B cell (primary cell): ENCODE results near the gene CRTC2. TPM values are rescaled to one million over a fixed set of nuclear protein-coding genes. Genes with fewer than 3 reads are reported as not detected.

Experiments
- ATAC-seq: fragments of 200-7000 bp; cut with Tn5 transposase; one replicate; pipeline ENCODE4 v1.10.0; 2021; ENCODE audit warnings: low read depth, mild to moderate bottlenecking, moderate number of reproducible peaks, moderate library complexity
- CTCF ChIA-PET: fragments of 350-600 bp; sonication (Branson Sonifier 250); formaldehyde crosslinking; loops from one replicate; lab custom pipeline; 2021; ENCODE audit warnings: antibody characterized with exemption, inconsistent platforms; lab: Charles Lee
- POLR2A ChIA-PET: fragments of 350-600 bp; sonication (Branson Sonifier 250); formaldehyde crosslinking; loops from one replicate; lab custom pipeline; 2021; ENCODE audit warnings: antibody characterized with exemption; lab: Charles Lee
- DNase-seq: peaks from one replicate; pipeline ENCODE4 v3.0.0; 2013
- H2AFZ ChIP-seq: 2 replicates; pipeline ENCODE4 v1.6.1; 2012; ENCODE audit warnings: mild to moderate bottlenecking, low read depth, low read length; ENCODE audit not compliant: insufficient read depth, poor library complexity, severe bottlenecking
- H3K27ac ChIP-seq, 2 donors: 1 replicate in 1 of 2; 2 replicates in 1 of 2; pipeline ENCODE4 v1.5.1; 2012 to 2013; ENCODE audit warnings: low read length in 2 of 2, mild to moderate bottlenecking in 2 of 2, moderate library complexity in 1 of 2
- H3K27me3 ChIP-seq, 4 experiments: fragments of 200-600 bp in 1 of 4; sonication (generic) in 1 of 4; replicated peaks in 1 of 4; 1 replicate in 2 of 4; 2 replicates in 2 of 4; pipeline versions ENCODE4 v1.6.1 to v1.7.0; 2013 to 2016; ENCODE audit warnings: low read length in 3 of 4, mild to moderate bottlenecking in 2 of 4, mixed read lengths in 1 of 4, moderate library complexity in 1 of 4; ENCODE audit not compliant: insufficient read depth in 4 of 4, control insufficient read depth in 3 of 4; ENCODE audit errors: control extremely low read depth in 1 of 4
- H3K36me3 ChIP-seq, 2 experiments: replicated peaks in 1 of 2; 1 replicate in 1 of 2; 2 replicates in 1 of 2; pipeline versions ENCODE4 v1.6.1 to v1.7.1; 2013; ENCODE audit warnings: low read length in 1 of 2; ENCODE audit not compliant: insufficient read depth in 2 of 2, control insufficient read depth in 1 of 2; ENCODE audit errors: control extremely low read depth in 1 of 2, extremely low read depth in 1 of 2
- H3K4me1 ChIP-seq, 2 donors: fragments of 200-600 bp in 1 of 2; sonication (generic) in 1 of 2; 1 replicate in 1 of 2; 2 replicates in 1 of 2; pipeline versions ENCODE4 v1.5.1 to v1.6.1; 2013 to 2017; ENCODE audit warnings: low read length in 2 of 2; ENCODE audit not compliant: control insufficient read depth in 2 of 2, insufficient read depth in 2 of 2
- H3K4me2 ChIP-seq: replicated peaks from 2 replicates; pipeline ENCODE3; 2012; ENCODE audit warnings: mild to moderate bottlenecking, low read depth, low read length; ENCODE audit not compliant: poor library complexity, severe bottlenecking
- H3K4me3 ChIP-seq, 5 experiments: fragments of 200-600 bp in 1 of 5; sonication (generic) in 1 of 5; 1 replicate in 3 of 5; 2 replicates in 2 of 5; pipeline versions ENCODE4 v1.5.1 to v1.7.0; 2011 to 2016; ENCODE audit warnings: low read length in 4 of 5, mild to moderate bottlenecking in 4 of 5, low read depth in 2 of 5, control low read depth in 1 of 5, moderate library complexity in 1 of 5; ENCODE audit not compliant: insufficient read depth in 1 of 5; ENCODE audit errors: control extremely low read depth in 1 of 5, extremely low read depth in 1 of 5
- H3K79me2 ChIP-seq: fragments of 200-600 bp; sonication (generic); one replicate; pipeline ENCODE4 v1.6.0; 2016; ENCODE audit warnings: low read length; ENCODE audit not compliant: control insufficient read depth, insufficient read depth
- H3K9ac ChIP-seq: fragments of 200-600 bp; sonication (generic); 2 replicates; pipeline ENCODE4 v1.6.1; 2017; ENCODE audit warnings: mild to moderate bottlenecking, low read length, moderate library complexity
- H3K9me3 ChIP-seq, 3 donors: one replicate each; pipeline versions ENCODE4 v1.6.1 to v1.7.1; 2013; ENCODE audit warnings: low read length in 2 of 3; ENCODE audit not compliant: control insufficient read depth in 2 of 3, insufficient read depth in 1 of 3; ENCODE audit errors: control extremely low read depth in 1 of 3
- H4K20me1 ChIP-seq: 2 replicates; pipeline ENCODE4 v1.6.0; 2012; ENCODE audit warnings: mild to moderate bottlenecking, low read length; ENCODE audit not compliant: insufficient read depth, control insufficient read depth, poor library complexity, severe bottlenecking
- H3K27ac Mint-ChIP-seq: one replicate; pipeline ENCODE4 v1.8.0; 2021; ENCODE audit warnings: mixed read lengths
- H3K27me3 Mint-ChIP-seq: one replicate; pipeline ENCODE4 v1.8.0; 2021; ENCODE audit warnings: mixed read lengths
- H3K4me1 Mint-ChIP-seq: one replicate; pipeline ENCODE4 v1.8.0; 2021; ENCODE audit warnings: mixed read lengths
- H3K4me3 Mint-ChIP-seq: one replicate; pipeline ENCODE4 v1.8.0; 2021; ENCODE audit warnings: mixed read lengths
- H3K9me3 Mint-ChIP-seq: one replicate; pipeline ENCODE4 v1.8.0; 2022; ENCODE audit warnings: mixed read lengths; ENCODE audit not compliant: insufficient read depth
- CTCF ChIP-seq: fragments of 200-600 bp; IDR thresholded peaks from one replicate; pipeline ENCODE4 v1.8.0; 2022; ENCODE audit warnings: antibody characterized with exemption, mild to moderate bottlenecking
- EZH2 ChIP-seq: IDR thresholded peaks from 2 replicates; pipeline ENCODE4 v1.6.1; 2012; ENCODE audit warnings: borderline replicate concordance, low read depth, mild to moderate bottlenecking, moderate library complexity, low read length; ENCODE audit not compliant: insufficient read depth, poor library complexity, severe bottlenecking
- WGBS: methylation state at CpG from one replicate; pipeline ENCODE4 v1.1.5; 2013; ENCODE audit warnings: missing lambda C conversion rate; ENCODE audit not compliant: insufficient coverage; 5-methylcytosine and 5-hydroxymethylcytosine counted together
- intact Hi-C: fragments of 100-400 bp; cut with micrococcal nuclease; formaldehyde crosslinking; loops from one replicate; pipeline ENCODE4 v1.10.0; 2022
- polyA plus RNA-seq: library from polyadenylated mRNA; depleted of rRNA; stranded (reverse); fragments of >200 nt; gene quantifications from 2 replicates; pipeline ENCODE4 v1.2.3, GENCODE V29; 2012
- total RNA-seq, 2 donors: library from RNA; stranded (reverse); fragments of 120-200 nt in 1 of 2; gene quantifications; 1 replicate in 1 of 2; 2 replicates in 1 of 2; pipeline versions ENCODE4 v1.2.3 to v1.2.4, GENCODE V29; 2013 to 2022

CRTC2 gene
- total and polyA plus RNA-seq, 2 donors (not counting 1 experiment from before 2014, with no cell fraction given) = 94.6 to 157 TPM

DNA sequence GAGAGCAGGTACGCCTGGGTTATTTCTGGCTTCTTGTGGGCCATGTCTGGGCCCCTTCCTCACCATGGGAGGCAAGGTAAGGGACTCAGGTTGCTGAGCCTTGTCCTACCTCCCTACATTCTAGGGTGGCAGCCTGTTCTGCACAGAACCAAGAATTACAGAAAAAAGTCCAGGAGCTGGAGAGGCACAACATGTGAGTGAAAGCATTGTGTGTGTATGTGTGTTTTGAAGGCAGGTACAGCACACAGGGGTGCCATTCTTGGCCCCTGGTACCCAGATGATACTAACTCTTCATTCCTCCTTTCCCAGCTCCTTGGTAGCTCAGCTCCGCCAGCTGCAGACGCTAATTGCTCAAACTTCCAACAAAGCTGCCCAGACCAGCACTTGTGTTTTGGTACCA is 14.7 kb upstream of the CRTC2 start:
- Histone ChIP-seq H2AFZ (no peak overlapping the region), H3K9ac (no peak overlapping the region), H3K4me3 (no peak overlapping the region), H3K9me3 (no peaks in the 10 kb centered on the region), H3K27ac (no peak overlapping the region), H3K4me1 (peaks cover 26 to 31% of the 10 kb centered on the region in 2 donors), H3K79me2 (peaks cover 26% of the 10 kb centered on the region), H3K27me3 (no peaks in the 10 kb centered on the region), H3K4me2 (no peak overlapping the region), H4K20me1 (peaks cover 7% of the 10 kb centered on the region), H3K36me3 (peaks cover 0 to 28% of the 10 kb centered on the region in 2 experiments)
- no peaks in the 10 kb centered on the region for H3K27me3 Mint-ChIP-seq
- WGBS = 100% methylated on average over 3 of the region's 3 CpGs
- H3K27ac Mint-ChIP-seq = peak overlapping the region; percentile 75
- TF ChIP-seq EZH2 = no peak
- no peak for TF ChIP-seq CTCF
- intact Hi-C loops = no loop called here
- H3K4me3 Mint-ChIP-seq = no peak overlapping the region
- no peak for ATAC-seq
- DNase-seq = no peak
- POLR2A ChIA-PET = interaction anchor here (1.2 kb wide), 1 partner anchor 14 kb away, joined by 3 read pairs; no protein-coding TSS in a partner anchor
- CTCF ChIA-PET = interaction anchor here (1.7 kb wide), 1 partner anchor 14 kb away, joined by 8 read pairs; the partner anchor contains the start of gene RAB13
- H3K9me3 Mint-ChIP-seq = no peaks in the 10 kb centered on the region
- H3K4me1 Mint-ChIP-seq = peaks cover 38% of the 10 kb centered on the region

DNA sequence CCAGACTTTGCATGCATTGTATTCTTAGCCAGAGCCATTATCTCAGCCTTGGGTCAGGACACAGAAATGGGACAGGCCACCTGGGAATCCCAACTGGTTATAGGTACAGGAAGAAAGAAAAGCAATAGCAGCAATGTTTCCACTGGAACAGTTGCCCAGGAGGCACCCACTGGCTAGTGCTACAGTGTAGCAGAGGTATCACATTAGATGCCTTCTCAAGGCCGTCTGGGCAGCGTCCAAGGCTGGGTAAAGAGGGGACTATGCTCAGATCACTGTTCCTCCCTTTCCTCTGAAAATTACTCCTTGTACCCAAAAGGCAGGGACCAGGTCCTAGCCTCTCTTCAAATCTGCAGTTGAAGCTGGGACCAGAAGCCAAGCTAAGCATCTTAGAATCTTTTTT is 11.9 kb upstream of the CRTC2 start:
- Histone ChIP-seq H3K4me3 (no peak overlapping the region), H4K20me1 (no peaks in the 10 kb centered on the region), H3K9me3 (no peaks in the 10 kb centered on the region), H3K27ac (no peak overlapping the region), H2AFZ (no peak overlapping the region), H3K4me2 (no peak overlapping the region), H3K36me3 (peaks cover 0 to 22% of the 10 kb centered on the region in 2 experiments), H3K4me1 (peaks cover 29 to 31% of the 10 kb centered on the region in 2 donors), H3K27me3 (no peaks in the 10 kb centered on the region), H3K9ac (no peak overlapping the region), H3K79me2 (peaks cover 21% of the 10 kb centered on the region)
- ChIA-PET CTCF (interaction anchor here (1.3 kb wide), 1 partner anchor 178 kb away, joined by 4 read pairs; no protein-coding TSS in a partner anchor), POLR2A (interaction anchor here (0.6 to 5.3 kb wide), 2 partner anchors 25 to 180 kb away, joined by 4 to 64 read pairs; partner anchors contain the start of gene DENND4B)
- H3K27me3 Mint-ChIP-seq = no peaks in the 10 kb centered on the region
- intact Hi-C loops = no loop called here
- H3K9me3 Mint-ChIP-seq = no peaks in the 10 kb centered on the region
- H3K4me1 Mint-ChIP-seq = peaks cover 37% of the 10 kb centered on the region
- no peak overlapping the region for H3K27ac Mint-ChIP-seq
- DNase-seq (no peak), ATAC-seq (no peak)
- TF ChIP-seq CTCF = no peak
- TF ChIP-seq EZH2 = no peak
- WGBS = no CpG with 5 or more reads among the region's 2 CpGs
- no peak overlapping the region for H3K4me3 Mint-ChIP-seq
